ENCODE measurements around the gene DNMBP.

The DNMBP gene

GRCh38 chr10:99850767-99851340 is 158.9 kb downstream of the DNMBP start:
- no peak for TF ChIP-seq EZH2 (optimal IDR thresholded peaks at IDR 0.05; ENCODE audit: low read depth, low read length)
- no peak for TF ChIP-seq EZH2phosphoT487 (IDR thresholded peaks at IDR 0.05; ENCODE audit: low read length)
- TF ChIP-seq CTCF (IDR thresholded peaks at IDR 0.05; ENCODE audit: low read length), result no peak
- Histone ChIP-seq H3K27me3 (replicated peaks; ENCODE audit: insufficient read depth, low read length) (no peaks in the 10 kb centered on the region), H3F3A (ENCODE audit: insufficient read depth, low read length) (no peaks in the 10 kb centered on the region), H3K79me2 (ENCODE audit: low read length) (no peaks in the 10 kb centered on the region), H4K20me1 (ENCODE audit: insufficient read depth, low read length) (no peaks in the 10 kb centered on the region), H3K36me3 (replicated peaks; ENCODE audit: insufficient read depth, low read length) (no peaks in the 10 kb centered on the region), H3K9me2 (replicated peaks; ENCODE audit: insufficient read depth, low read length) (no peaks in the 10 kb centered on the region), H3K4me2 (ENCODE audit: low read depth, low read length) (no peak overlapping the region), H3K4me3 (ENCODE audit: low read length) (no peak overlapping the region), H3K4me1 (ENCODE audit: low read length) (no peaks in the 10 kb centered on the region), H3K9ac (ENCODE audit: low read length) (no peak overlapping the region), H3K9me3 (replicated peaks; ENCODE audit: insufficient read depth, low read length) (no peaks in the 10 kb centered on the region), H2AFZ (ENCODE audit: low read length) (no peak overlapping the region), H3K27ac (ENCODE audit: low read length) (no peak overlapping the region)
- no peak for DNase-seq

GRCh38 chr10:99850021-99850766 is 159.6 kb downstream of the DNMBP start:
- Histone ChIP-seq H3K4me2 (ENCODE audit: low read depth, low read length) (no peak overlapping the region), H3K27ac (ENCODE audit: low read length) (no peak overlapping the region), H3K4me1 (ENCODE audit: low read length) (no peaks in the 10 kb centered on the region), H3F3A (ENCODE audit: insufficient read depth, low read length) (no peaks in the 10 kb centered on the region), H3K9ac (ENCODE audit: low read length) (no peak overlapping the region), H3K4me3 (ENCODE audit: low read length) (no peak overlapping the region), H3K27me3 (replicated peaks; ENCODE audit: insufficient read depth, low read length) (no peaks in the 10 kb centered on the region), H2AFZ (ENCODE audit: low read length) (no peak overlapping the region), H3K79me2 (ENCODE audit: low read length) (no peaks in the 10 kb centered on the region), H4K20me1 (ENCODE audit: insufficient read depth, low read length) (no peaks in the 10 kb centered on the region), H3K36me3 (replicated peaks; ENCODE audit: insufficient read depth, low read length) (no peaks in the 10 kb centered on the region), H3K9me3 (replicated peaks; ENCODE audit: insufficient read depth, low read length) (no peaks in the 10 kb centered on the region), H3K9me2 (replicated peaks; ENCODE audit: insufficient read depth, low read length) (no peaks in the 10 kb centered on the region)
- TF ChIP-seq EZH2 (optimal IDR thresholded peaks at IDR 0.05; ENCODE audit: low read depth, low read length), result no peak
- TF ChIP-seq CTCF (IDR thresholded peaks at IDR 0.05; ENCODE audit: low read length), result no peak
- TF ChIP-seq EZH2phosphoT487 (IDR thresholded peaks at IDR 0.05; ENCODE audit: low read length), result no peak
- no peak for DNase-seq

DNA sequence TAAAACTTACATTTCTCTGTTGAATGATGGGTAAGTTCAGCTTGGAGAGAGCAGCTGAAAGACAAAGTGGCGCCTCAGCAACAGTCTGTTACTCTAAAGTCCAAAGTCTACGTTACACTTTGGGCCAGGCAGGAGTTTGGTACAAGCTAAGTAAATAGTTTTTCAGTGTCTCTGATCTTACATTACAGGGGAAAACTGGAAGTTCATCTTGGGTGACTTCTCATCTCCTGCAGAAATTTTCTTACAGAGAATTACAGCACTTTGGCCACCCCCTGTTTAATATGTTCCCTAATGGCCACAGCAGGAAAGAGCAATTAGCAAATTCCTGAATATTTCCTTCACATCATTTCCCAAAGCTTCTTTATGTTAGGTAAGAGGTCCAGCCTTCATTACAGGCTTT is 160.2 kb downstream of the DNMBP start:
- no peak overlapping the region for H3K9ac ChIP-seq (ENCODE audit: low read length)
- no peaks in the 10 kb centered on the region for H4K20me1 ChIP-seq (ENCODE audit: insufficient read depth, low read length)
- no peaks in the 10 kb centered on the region for H3K27me3 ChIP-seq (replicated peaks; ENCODE audit: insufficient read depth, low read length)
- no peaks in the 10 kb centered on the region for H3K79me2 ChIP-seq (ENCODE audit: low read length)
- no peaks in the 10 kb centered on the region for H3K4me1 ChIP-seq (ENCODE audit: low read length)
- H3K4me2 ChIP-seq (ENCODE audit: low read depth, low read length), result no peak overlapping the region
- H3K27ac ChIP-seq (ENCODE audit: low read length), result no peak overlapping the region
- H3F3A ChIP-seq (ENCODE audit: insufficient read depth, low read length), result no peaks in the 10 kb centered on the region
- TF ChIP-seq EZH2phosphoT487 (IDR thresholded peaks at IDR 0.05; ENCODE audit: low read length), result no peak
- no peak for TF ChIP-seq CTCF (IDR thresholded peaks at IDR 0.05; ENCODE audit: low read length)
- TF ChIP-seq EZH2 (optimal IDR thresholded peaks at IDR 0.05; ENCODE audit: low read depth, low read length), result no peak
- no peak for DNase-seq
- H3K9me2 ChIP-seq (replicated peaks; ENCODE audit: insufficient read depth, low read length), result no peaks in the 10 kb centered on the region
- H3K36me3 ChIP-seq (replicated peaks; ENCODE audit: insufficient read depth, low read length), result no peaks in the 10 kb centered on the region
- no peak overlapping the region for H3K4me3 ChIP-seq (ENCODE audit: low read length)
- no peaks in the 10 kb centered on the region for H3K9me3 ChIP-seq (replicated peaks; ENCODE audit: insufficient read depth, low read length)
- no peak overlapping the region for H2AFZ ChIP-seq (ENCODE audit: low read length)
